COLO668 (cell line): ENCODE data around the gene COP1.

Experiments
- DNase-seq: peaks from one replicate; lab custom pipeline; 2025; ENCODE audit not compliant: unreplicated experiment; lab: John Stamatoyannopoulos, UW

COP1 gene

GRCh38 chr1:176201568-176201967 lies 5.5 kb downstream of the COP1 start:
- no peak for DNase-seq

DNA sequence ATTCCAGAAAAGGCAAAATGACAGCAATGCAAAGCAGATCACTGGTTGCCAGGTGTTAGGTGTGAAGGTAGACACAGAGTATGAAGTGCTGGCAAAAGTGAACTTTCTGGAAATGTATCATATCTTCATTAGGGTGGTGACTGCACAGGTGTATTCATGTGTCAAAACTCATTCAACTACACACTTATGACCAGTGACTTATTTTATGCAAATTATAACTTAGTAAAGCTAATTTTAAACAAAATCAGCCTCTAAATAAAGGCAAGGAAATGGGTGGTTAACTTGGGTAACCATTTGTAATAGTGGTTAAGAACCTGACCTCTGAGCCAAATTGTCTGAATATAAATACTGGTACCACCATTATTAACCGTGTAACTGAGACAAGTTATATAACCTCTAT lies 7.4 kb downstream of the COP1 start:
- DNase-seq: no peak

GRCh38 chr1:176198413-176198812 lies 8.7 kb downstream of the COP1 start:
- no peak for DNase-seq

DNA sequence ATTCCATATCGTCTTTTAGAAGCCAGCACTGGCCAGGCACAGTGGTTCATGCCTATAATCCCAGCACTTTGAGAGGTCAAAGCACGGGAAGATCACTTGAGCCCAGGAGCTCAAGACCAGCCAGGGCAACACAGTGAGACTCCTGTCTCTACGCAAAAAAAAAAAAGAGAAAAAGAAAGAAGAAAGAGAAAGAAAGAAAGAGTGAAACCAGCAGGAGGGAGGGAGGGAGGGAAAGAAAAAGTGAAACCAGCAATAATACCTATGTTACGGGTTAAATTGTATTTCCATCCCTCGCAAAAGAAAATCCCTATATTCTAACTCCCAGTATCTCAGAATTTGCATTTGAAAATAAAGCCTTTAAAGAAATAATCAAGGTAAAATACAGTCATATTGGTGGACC lies 10.4 kb downstream of the COP1 start:
- no peak for DNase-seq

DNA sequence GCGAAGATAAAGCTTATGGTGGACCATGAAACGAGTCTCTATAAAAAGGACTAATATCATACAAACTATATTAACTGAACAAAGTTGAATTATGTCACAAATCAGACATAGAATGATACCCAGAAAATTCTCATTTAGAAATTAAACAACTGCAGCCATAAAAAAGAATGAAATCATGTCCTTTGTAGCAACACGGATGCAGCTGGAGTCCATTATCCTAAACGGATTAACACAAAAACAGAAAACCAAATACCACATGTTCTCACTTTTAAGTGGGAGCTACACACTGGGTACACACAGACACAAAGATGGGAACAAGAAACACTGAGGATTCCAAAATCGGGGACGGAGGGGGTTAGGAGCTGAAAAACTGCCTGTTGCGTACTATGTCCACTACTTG lies 11.5 kb downstream of the COP1 start:
- no peak for DNase-seq

DNA sequence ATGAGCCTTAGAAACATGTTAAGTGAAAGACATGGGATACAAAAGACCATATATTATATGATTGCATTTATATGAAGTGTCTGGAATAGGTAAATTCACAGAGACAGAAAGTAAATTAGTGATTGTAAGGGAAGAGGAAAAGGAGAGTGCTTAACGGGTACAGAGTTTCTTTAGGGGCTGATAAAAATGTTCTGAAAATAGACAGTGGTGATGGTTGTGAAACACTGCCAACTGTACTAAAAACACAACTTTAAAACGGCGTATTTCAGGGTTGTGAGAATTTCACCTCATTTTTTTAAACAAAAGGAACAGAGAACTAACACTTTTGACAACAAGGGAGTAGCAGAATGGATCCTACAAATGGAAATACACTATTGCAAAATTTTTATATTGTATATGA lies 13.4 kb downstream of the COP1 start:
- no peak for DNase-seq

GRCh38 chr1:176193023-176193422 lies 14.1 kb downstream of the COP1 start:
- DNase-seq: no peak

DNA sequence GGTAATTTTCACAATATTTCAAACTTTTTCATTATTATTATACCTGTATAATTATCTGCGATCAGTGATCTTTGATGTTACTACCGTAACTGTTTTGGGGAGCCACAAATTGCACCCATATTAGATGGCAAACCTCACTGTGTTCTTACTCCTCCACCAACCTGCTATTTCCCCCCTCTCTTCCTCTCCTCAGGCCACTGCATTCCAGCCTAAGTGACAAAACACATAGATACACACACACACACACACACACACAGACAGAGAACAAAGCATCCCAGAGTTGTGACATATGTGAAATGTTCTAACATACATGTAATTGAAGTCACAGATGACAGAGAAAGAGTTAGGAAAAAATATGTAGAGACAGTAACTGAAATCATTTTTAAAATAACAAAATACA lies 18.5 kb downstream of the COP1 start:
- DNase-seq: no peak

- no peak for DNase-seq
Measured at GRCh38 chr1:176187001-176187400, 20.1 kb downstream of the COP1 start.

GRCh38 chr1:176183618-176184017 lies 23.5 kb downstream of the COP1 start:
- DNase-seq: no peak

DNA sequence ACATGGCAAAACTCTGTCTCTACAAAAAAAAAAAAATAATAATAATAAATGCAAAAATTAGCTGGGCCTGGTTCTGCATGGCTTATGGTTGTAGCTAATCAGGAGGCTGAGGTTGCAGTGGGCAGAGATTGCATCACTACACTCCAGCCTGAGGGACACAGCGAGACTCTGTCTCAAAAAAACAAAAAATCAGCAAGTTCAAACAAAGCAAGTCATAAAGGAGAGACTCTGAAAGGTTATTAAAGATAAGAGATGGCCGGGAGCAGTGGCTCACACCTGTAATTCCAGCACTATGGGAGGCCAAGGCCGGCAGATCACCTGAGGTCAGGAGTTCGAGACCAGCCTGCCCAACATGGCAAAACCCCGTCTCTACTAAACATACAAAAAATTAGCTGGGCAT lies 28.8 kb downstream of the COP1 start:
- no peak for DNase-seq

DNA sequence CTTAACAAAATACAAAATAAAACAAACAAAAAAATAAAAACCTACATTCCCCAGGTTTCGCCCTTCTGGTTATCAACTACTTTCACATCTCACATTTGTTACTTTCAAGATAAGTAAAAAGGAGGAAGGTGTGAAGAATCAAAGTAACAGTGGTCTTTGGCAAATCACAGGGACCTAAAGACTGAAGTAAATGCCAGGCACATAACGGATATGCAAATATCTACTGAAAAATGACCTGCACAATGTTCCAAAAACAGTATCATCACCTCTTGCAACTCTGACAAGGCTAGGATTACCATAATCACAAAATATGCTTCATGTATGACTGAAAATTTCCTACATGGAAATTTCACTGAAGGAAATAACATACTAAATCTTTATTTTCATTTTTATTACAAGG lies 29.3 kb downstream of the COP1 start:
- no peak for DNase-seq

- DNase-seq: no peak
Measured at GRCh38 chr1:176174108-176174507, 33.0 kb downstream of the COP1 start.

DNA sequence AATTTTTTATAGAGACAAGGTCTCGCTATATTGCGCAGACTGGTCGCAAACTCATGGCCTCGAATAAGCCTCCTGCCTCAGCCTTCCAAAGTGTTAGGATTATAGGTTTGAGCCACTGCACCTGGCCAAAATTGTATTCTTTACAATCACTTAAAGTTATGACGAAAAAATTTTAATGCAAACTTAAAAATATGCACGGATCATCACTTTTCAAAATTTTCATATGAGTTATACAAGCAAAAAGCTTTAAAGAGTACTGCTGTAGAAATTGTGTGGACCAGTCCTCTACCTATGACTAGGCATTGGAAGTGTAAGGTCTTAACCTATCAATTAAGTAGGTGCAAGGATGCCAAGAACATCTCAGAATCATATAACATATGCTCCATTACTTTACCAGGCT lies 34.9 kb downstream of the COP1 start:
- DNase-seq: no peak

DNA sequence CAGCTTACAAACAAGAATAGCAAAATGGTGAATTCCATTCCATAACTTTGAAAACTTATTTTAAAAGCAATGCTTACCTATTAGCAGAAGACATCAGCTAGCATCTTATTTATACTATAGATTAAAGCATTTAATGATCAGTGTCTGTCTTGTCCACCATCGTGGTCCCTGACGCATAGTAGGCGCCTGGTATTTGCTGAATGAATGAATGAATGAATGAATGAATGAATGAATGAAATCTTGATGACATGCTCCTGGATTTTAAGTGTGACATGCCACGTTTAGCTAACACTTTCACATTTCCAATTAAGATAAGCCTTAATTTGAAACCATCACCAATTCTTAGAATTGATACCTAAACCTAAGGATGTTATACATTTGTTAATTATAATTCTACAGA lies 39.9 kb downstream of the COP1 start:
- DNase-seq: no peak

DNA sequence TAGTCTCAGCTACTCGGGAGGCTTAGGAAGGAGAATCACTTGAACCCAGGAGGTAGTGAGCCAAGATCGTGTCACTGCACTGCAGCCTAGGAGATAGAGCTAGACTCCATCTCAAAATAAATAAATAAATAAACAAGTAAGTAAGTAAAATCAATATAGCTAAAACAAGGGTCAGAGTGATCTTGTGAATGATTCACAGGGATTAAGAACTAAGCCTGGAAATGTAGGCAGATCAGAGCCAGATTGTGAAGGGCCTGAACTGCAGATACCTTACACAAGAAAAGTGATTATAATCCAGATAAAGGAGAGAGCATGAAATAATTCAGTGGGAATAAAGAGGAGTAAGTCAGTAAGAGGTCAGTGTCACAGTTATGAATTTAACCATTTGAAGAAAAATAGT lies 41.5 kb downstream of the COP1 start:
- DNase-seq: no peak

DNA sequence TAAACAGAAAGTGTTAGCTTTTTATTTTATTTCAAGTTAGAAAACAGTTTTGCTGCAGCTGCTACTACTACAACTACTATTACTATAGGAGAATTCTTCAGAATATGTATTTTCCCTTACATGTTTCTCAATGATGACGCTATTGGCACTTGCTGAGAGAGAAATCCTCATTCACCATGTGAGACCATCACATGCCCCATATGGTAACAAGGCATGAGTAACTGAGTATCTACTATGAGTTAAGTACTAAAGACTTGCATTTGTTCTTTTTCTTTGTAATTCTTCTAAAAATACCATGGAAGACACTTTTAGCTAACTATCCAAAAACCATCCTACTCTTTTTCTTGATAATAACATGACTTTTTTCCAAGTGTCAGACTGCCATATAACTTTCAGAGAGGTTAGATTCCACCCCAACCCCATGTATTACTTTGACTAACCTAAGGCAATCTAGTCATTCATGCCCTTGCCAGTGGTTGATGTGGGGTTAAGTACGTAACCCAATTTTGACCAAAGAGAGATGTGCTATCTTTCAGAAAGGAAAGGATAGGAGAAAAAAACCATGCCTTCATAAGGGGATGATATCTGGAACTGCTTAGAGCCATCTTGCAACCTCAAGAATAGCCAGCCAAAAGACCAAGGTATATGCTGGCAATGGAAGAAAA lies 42.9 kb downstream of the COP1 start:
- no peak for DNase-seq

DNA sequence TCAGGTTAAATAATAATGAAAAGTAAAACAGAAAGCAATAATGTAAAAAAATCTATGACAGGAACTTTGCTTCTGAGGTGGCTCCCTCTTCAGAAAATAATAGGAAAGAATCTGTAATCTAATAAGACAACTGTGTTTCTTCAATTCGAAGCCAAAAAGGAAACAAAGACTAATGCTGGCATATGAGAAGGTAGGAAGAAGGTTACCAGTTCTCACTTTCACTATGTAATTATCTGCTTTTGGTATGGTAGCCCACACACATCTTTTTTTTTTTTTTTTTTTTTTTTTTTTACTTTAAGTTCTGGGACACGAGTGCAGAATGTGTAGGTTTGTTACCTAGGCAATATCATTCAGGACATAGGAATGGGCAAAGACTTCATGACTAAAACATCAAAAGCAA lies 47.1 kb downstream of the COP1 start:
- no peak for DNase-seq

DNA sequence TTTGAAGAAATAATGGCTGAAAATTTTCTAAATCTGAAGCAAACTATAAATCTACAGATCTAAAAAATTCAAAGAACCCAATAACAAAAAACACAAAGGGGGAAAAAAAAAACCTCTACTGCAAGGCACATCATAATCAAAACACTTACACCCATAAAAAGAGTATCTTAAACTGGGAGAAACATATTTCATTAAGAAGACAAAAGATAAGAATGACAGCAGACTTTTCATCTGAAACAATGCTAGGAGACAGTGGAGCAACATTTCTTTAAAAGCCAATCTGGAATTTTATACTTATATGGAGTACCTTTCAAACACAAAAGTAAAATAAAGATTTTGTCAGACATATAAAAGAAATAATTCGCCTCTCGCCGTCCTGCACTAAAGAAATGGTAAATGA lies 49.1 kb downstream of the COP1 start:
- DNase-seq: no peak

DNA sequence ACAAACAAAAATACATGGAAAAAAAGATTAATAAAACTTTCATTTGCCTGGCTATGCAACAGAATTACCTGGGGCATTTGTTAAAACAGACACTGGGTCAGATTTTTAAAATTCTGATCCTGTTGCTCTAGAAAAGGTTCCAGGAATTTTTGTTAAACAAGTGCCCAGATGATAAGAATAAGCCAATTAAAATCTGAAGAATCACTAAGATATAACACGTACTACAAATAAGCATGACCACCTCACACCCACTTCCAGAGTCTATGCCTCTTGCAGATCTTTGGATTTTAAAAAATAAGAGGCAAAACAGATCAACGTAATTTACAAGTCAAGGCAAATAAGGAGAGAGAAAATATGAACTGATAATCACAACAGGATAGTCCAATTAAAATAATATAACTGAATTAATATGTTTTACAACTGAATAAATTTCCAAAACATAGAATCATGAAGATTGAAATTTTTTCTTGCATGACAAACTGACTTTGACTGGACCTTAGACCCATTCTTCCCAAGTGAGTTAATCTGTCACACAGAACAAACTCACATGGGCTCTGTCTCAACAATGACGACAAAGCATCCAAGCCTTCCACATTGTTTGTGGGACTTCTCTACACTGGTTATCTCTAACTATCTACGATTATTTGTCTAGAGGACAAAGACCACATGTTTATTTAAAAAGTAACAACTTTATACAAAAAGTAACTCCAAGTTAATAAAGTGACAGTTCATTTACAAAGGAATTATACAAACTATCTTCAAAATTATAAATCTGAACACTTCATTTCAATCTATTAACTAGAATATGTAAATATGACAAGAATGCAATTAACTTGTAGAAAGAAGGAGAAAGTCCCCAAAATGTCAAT lies 56.9 kb downstream of the COP1 start:
- no peak for DNase-seq

DNA sequence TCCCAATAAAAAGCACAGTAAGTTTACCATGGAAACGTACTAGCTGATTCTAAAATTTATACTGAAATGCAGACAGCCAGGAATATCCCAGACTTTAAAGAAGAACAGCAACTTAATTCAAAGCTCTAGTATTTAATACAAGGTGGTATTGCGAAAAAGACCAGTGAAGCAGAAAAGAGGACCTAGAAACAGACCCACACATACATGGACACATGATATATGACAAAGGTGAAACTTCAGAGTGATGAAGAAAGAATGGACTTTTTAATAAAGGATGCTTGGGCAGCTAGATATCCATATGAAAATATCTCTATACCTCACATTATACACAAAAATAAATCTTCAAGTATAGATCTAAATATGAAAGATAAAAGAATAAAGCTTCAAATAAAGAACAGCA lies 62.6 kb downstream of the COP1 start:
- DNase-seq: no peak

GRCh38 chr1:176142973-176143372 lies 64.1 kb downstream of the COP1 start:
- no peak for DNase-seq

DNA sequence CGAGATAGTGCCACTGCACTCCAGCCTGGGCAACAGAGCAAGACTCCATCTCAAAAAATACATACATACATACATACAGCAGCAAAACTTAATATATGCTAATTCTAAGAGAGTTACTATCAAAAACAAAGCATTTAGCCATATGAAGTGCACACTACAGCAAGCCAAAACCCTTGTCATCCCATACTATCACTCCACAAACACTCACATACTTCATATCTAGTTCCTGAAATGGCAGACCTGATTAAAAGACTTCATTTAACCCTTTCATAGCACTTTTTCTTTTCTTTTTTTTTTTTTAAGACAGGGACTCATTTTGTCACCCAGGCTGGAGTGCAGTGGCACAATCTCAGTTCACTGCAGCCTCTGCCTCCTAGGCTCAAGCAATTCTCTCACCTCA lies 65.6 kb downstream of the COP1 start:
- DNase-seq: no peak
